Activated naive CD4-positive, alpha-beta T cell (primary cell): ENCODE data around the gene GHITM.
"Not testable (repeated sequence)": the region's sequence is repeated elsewhere in the genome, so short reads cannot be mapped to it uniquely, and the experiment has no call there.

Experiments used
- DNase-seq, 4 experiments: peaks; one replicate each; lab custom pipeline; 2025; lab: John Stamatoyannopoulos, UW

Gene GHITM

GRCh38 chr10:84148006-84148597, 8.8 kb downstream of the GHITM start:
- not testable (repeated sequence) for DNase-seq

- DNase-seq, result no peak
Measured at GRCh38 chr10:84149854-84150253, 10.5 kb downstream of the GHITM start.

- no peak for DNase-seq
Measured at GRCh38 chr10:84152769-84153168, 13.5 kb downstream of the GHITM start.

- DNase-seq, result no peak
Measured at GRCh38 chr10:84155521-84155920, 16.2 kb downstream of the GHITM start.

- no peak for DNase-seq
Measured at GRCh38 chr10:84156009-84156408, 16.7 kb downstream of the GHITM start.

GRCh38 chr10:84156768-84157167, 17.5 kb downstream of the GHITM start:
- DNase-seq, result peak in 1 of 4 experiments; percentile 9

- no peak for DNase-seq
Measured at GRCh38 chr10:84158061-84158460, 18.8 kb downstream of the GHITM start.

- no peak for DNase-seq
Measured at GRCh38 chr10:84158550-84158949, 19.2 kb downstream of the GHITM start.

- DNase-seq, result no peak
Measured at GRCh38 chr10:84159076-84159685, 19.9 kb downstream of the GHITM start.

GRCh38 chr10:84160663-84161362, 21.5 kb downstream of the GHITM start:
- no peak for DNase-seq

- DNase-seq, result no peak
Measured at GRCh38 chr10:84163996-84164395, 24.7 kb downstream of the GHITM start.

- DNase-seq, result no peak
Measured at GRCh38 chr10:84164442-84164841, 25.1 kb downstream of the GHITM start.

- DNase-seq, result no peak
Measured at GRCh38 chr10:84166620-84167288, 27.4 kb downstream of the GHITM start.

GRCh38 chr10:84167289-84167653, 28.0 kb downstream of the GHITM start:
- DNase-seq, result not testable (repeated sequence)

- not testable (repeated sequence) for DNase-seq
Measured at GRCh38 chr10:84168382-84168781, 29.1 kb downstream of the GHITM start.

- DNase-seq, result not testable (repeated sequence)
Measured at GRCh38 chr10:84171237-84171636, 31.9 kb downstream of the GHITM start.

GRCh38 chr10:84171700-84172466, 32.6 kb downstream of the GHITM start:
- not testable (repeated sequence) for DNase-seq

GRCh38 chr10:84172467-84173356, 33.4 kb downstream of the GHITM start:
- DNase-seq, result no peak

GRCh38 chr10:84173501-84173929, 34.2 kb downstream of the GHITM start, which contains the start of gene GPR15LG:
TSS of gene GPR15LG (plus strand) at chr10:84173801. CDS start at chr10:84173852, 51 bp downstream.
- no peak for DNase-seq

- DNase-seq, result no peak
Measured at GRCh38 chr10:84175436-84175835, 36.1 kb downstream of the GHITM start.

- DNase-seq, result no peak
Measured at GRCh38 chr10:84176351-84176750, 37.0 kb downstream of the GHITM start.
